SK-N-SH (cell line): ENCODE results near the gene PROX1. TPM values are rescaled to one million over a fixed set of nuclear protein-coding genes. Genes with fewer than 3 reads are reported as not detected.
A peak's percentile ranks its signal among the peaks of the same experiment; 100 is the strongest.

Source experiments
- CTCF ChIA-PET: fragments of 300-600, 350-600 bp; formaldehyde crosslinking; extraction: SDS; loops from one replicate; lab custom pipeline; 2021; lab: Yijun Ruan, JAX
- POLR2A ChIA-PET: fragments of 350-600 bp; sonication (Branson Sonifier 250); formaldehyde crosslinking; extraction: SDS; loops from one replicate; lab custom pipeline; 2020; ENCODE audit warnings: antibody characterized with exemption, inconsistent platforms; lab: Yijun Ruan, JAX
- DNase-seq: peaks from one replicate; pipeline ENCODE4 v3.0.0; 2012
- H2AFZ ChIP-seq: fragments of 200-600 bp; sonication (generic); 2 replicates; pipeline ENCODE4 v1.8.1; 2016; ENCODE audit warnings: antibody characterized with exemption, mild to moderate bottlenecking, low read depth
- H3F3A ChIP-seq: fragments of 200-600 bp; sonication (generic); replicated peaks from 2 replicates; pipeline ENCODE3; 2016; ENCODE audit warnings: antibody characterized with exemption, mild to moderate bottlenecking; ENCODE audit not compliant: insufficient read depth
- H3K27ac ChIP-seq, 2 experiments: fragments of 200-500 bp in 1 of 2; fragments of 200-600 bp in 1 of 2; sonication (Bioruptor generic) in 1 of 2; sonication (generic), shearing (Covaris generic) in 1 of 2; 2 replicates each; pipeline versions ENCODE4 v1.5.1 to v1.6.1; 2014 to 2016; ENCODE audit warnings: low read depth in 2 of 2, inconsistent platforms in 1 of 2, low read length in 1 of 2, mild to moderate bottlenecking in 1 of 2, mixed read lengths in 1 of 2
- H3K27me3 ChIP-seq: fragments of 200-600 bp; sonication (generic), shearing (Covaris generic); 2 replicates; pipeline ENCODE4 v1.6.1; 2016; ENCODE audit warnings: mixed run types; ENCODE audit not compliant: insufficient read depth
- H3K36me3 ChIP-seq, 2 experiments: fragments of 200-500 bp in 1 of 2; fragments of 200-600 bp in 1 of 2; sonication (Bioruptor generic) in 1 of 2; sonication (generic) in 1 of 2; replicated peaks in 1 of 2; 2 replicates each; pipeline versions ENCODE3 to v1.5.1; 2014 to 2016; ENCODE audit warnings: low read length in 1 of 2, mild to moderate bottlenecking in 1 of 2; ENCODE audit not compliant: insufficient read depth in 2 of 2, control insufficient read depth in 1 of 2
- H3K4me1 ChIP-seq, 2 experiments: fragments of 200-500 bp in 1 of 2; fragments of 200-600 bp in 1 of 2; sonication (Bioruptor generic) in 1 of 2; sonication (generic), shearing (Covaris generic) in 1 of 2; 2 replicates each; pipeline versions ENCODE4 v1.5.1 to v1.6.1; 2014 to 2016; ENCODE audit warnings: low read depth in 1 of 2, low read length in 1 of 2, mixed run types in 1 of 2; ENCODE audit not compliant: insufficient read depth in 2 of 2, control insufficient read depth in 1 of 2
- H3K4me2 ChIP-seq: fragments of 200-600 bp; sonication (generic), shearing (Covaris generic); 2 replicates; pipeline ENCODE4 v1.6.1; 2017; ENCODE audit warnings: mixed run types
- H3K4me3 ChIP-seq, 2 experiments: fragments of 200-500 bp in 1 of 2; fragments of 200-600 bp in 1 of 2; sonication (Bioruptor generic) in 1 of 2; sonication (generic), shearing (Covaris generic) in 1 of 2; 2 replicates each; pipeline versions ENCODE4 v1.5.1 to v1.8.1; 2014 to 2016; ENCODE audit warnings: low read depth in 2 of 2, inconsistent platforms in 1 of 2, low read length in 1 of 2, mild to moderate bottlenecking in 1 of 2, mixed read lengths in 1 of 2, moderate library complexity in 1 of 2
- H3K79me2 ChIP-seq: fragments of 200-600 bp; sonication (generic); 2 replicates; pipeline ENCODE4 v1.8.1; 2017; ENCODE audit warnings: mild to moderate bottlenecking; ENCODE audit not compliant: insufficient read depth
- H3K9ac ChIP-seq: fragments of 200-600 bp; sonication (generic); 2 replicates; pipeline ENCODE4 v1.6.1; 2017; ENCODE audit warnings: mixed run types
- H3K9me2 ChIP-seq: fragments of 200-600 bp; sonication (generic); 2 replicates; pipeline ENCODE4 v1.6.1; 2017; ENCODE audit warnings: mixed run types
- H3K9me3 ChIP-seq: fragments of 200-600 bp; sonication (generic); 2 replicates; pipeline ENCODE4 v1.6.1; 2017; ENCODE audit warnings: mixed run types, mild to moderate bottlenecking, moderate library complexity
- H4K20me1 ChIP-seq: fragments of 200-600 bp; sonication (generic); 2 replicates; pipeline ENCODE4 v1.6.1; 2017; ENCODE audit warnings: mild to moderate bottlenecking, mixed run types; ENCODE audit not compliant: insufficient read depth
- CHD2 ChIP-seq: fragments of 150-350 bp; IDR thresholded peaks from 2 replicates; pipeline ENCODE4 v1.6.1; 2018; ENCODE audit warnings: low read length; ENCODE audit not compliant: partially characterized antibody
- ELF1 ChIP-seq: IDR thresholded peaks from 2 replicates; pipeline ENCODE4 v1.4.0; 2012
- EP300 ChIP-seq, 2 experiments: IDR thresholded peaks; 2 replicates each; pipeline versions ENCODE4 v1.4.0 to v1.6.1; 2012; ENCODE audit warnings: borderline replicate concordance in 1 of 2, low read depth in 1 of 2, low read length in 1 of 2
- EZH2phosphoT487 ChIP-seq: fragments of 200-600 bp; sonication (generic); IDR thresholded peaks from 2 replicates; pipeline ENCODE4 v1.6.1; 2017; ENCODE audit warnings: low read depth, mixed run types, mild to moderate bottlenecking, antibody characterized with exemption, moderate library complexity, borderline replicate concordance
- FOSL2 ChIP-seq: IDR thresholded peaks from 2 replicates; pipeline ENCODE4 v1.4.0; 2012; ENCODE audit warnings: low read depth, mild to moderate bottlenecking, moderate library complexity, borderline replicate concordance
- FOXJ3 ChIP-seq: sonication (generic); formaldehyde crosslinking; IDR thresholded peaks from 2 replicates; pipeline ENCODE4 v1.5.1; 2020; ENCODE audit warnings: mild to moderate bottlenecking, missing genetic modification reagents
- FOXM1 ChIP-seq: IDR thresholded peaks from 2 replicates; pipeline ENCODE4 v1.4.0; 2012; ENCODE audit warnings: low read depth, mild to moderate bottlenecking
- GABPA ChIP-seq: IDR thresholded peaks from 2 replicates; pipeline ENCODE4 v1.4.0; 2012; ENCODE audit warnings: low read depth, mild to moderate bottlenecking
- GATA2 ChIP-seq: sonication (generic); formaldehyde crosslinking; IDR thresholded peaks from 2 replicates; pipeline ENCODE4 v1.5.0; 2020; ENCODE audit warnings: mild to moderate bottlenecking, missing genetic modification reagents
- JUND ChIP-seq: IDR thresholded peaks from 2 replicates; pipeline ENCODE4 v1.4.0; 2012
- MAX ChIP-seq: IDR thresholded peaks from 2 replicates; pipeline ENCODE4 v1.4.0; 2012; ENCODE audit warnings: low read depth
- MXI1 ChIP-seq: IDR thresholded peaks from 2 replicates; pipeline ENCODE4 v1.6.1; 2012; ENCODE audit warnings: mild to moderate bottlenecking, low read depth, low read length, improper control_type of control experiment
- NFIC ChIP-seq: IDR thresholded peaks from 2 replicates; pipeline ENCODE4 v1.4.0; 2012; ENCODE audit warnings: borderline replicate concordance
- NRF1 ChIP-seq: IDR thresholded peaks from 2 replicates; pipeline ENCODE4 v1.6.1; 2012; ENCODE audit warnings: low read depth, mild to moderate bottlenecking, low read length
- PBX3 ChIP-seq: IDR thresholded peaks from 2 replicates; pipeline ENCODE4; 2012
- POLR2AphosphoS5 ChIP-seq: IDR thresholded peaks from 2 replicates; pipeline ENCODE4 v1.6.1; 2012; ENCODE audit warnings: low read depth, low read length
- RAD21 ChIP-seq: IDR thresholded peaks from 2 replicates; pipeline ENCODE4 v1.6.1; 2012; ENCODE audit warnings: mild to moderate bottlenecking, low read length
- RCOR1 ChIP-seq: fragments of 150-350 bp; IDR thresholded peaks from 2 replicates; pipeline ENCODE4 v1.6.1; 2017; ENCODE audit warnings: antibody characterized with exemption, low read length
- SIN3A ChIP-seq: IDR thresholded peaks from 2 replicates; pipeline ENCODE4 v1.6.1; 2012; ENCODE audit warnings: low read depth, mild to moderate bottlenecking, low read length, moderate library complexity, borderline replicate concordance
- SMC3 ChIP-seq: IDR thresholded peaks from 2 replicates; pipeline ENCODE4 v1.6.1; 2012; ENCODE audit warnings: low read depth, low read length, improper control_type of control experiment
- TCF12 ChIP-seq: IDR thresholded peaks from 2 replicates; pipeline ENCODE4 v1.4.0; 2012
- TEAD4 ChIP-seq: IDR thresholded peaks from 2 replicates; pipeline ENCODE4 v1.4.0; 2012; ENCODE audit warnings: mild to moderate bottlenecking, borderline replicate concordance; ENCODE audit not compliant: insufficient read depth
- USF2 ChIP-seq: fragments of 150-350 bp; IDR thresholded peaks from 2 replicates; pipeline ENCODE4 v1.6.1; 2017; ENCODE audit warnings: antibody characterized with exemption, low read length, low read depth, borderline replicate concordance
- YY1 ChIP-seq: IDR thresholded peaks from 2 replicates; pipeline ENCODE4 v1.4.0; 2012; ENCODE audit warnings: low read depth, mild to moderate bottlenecking
- ZBTB33 ChIP-seq: IDR thresholded peaks from 2 replicates; pipeline ENCODE4 v1.4.0; 2012; ENCODE audit warnings: low read depth, borderline replicate concordance
- WGBS: methylation state at CpG from one replicate; pipeline ENCODE4 v1.1.6; 2017; ENCODE audit warnings: low lambda C conversion rate; 5-methylcytosine and 5-hydroxymethylcytosine counted together
- polyA plus RNA-seq, 3 experiments: library from polyadenylated mRNA; depleted of rRNA; stranded (reverse); fragments of >200 nt; gene quantifications; 2 replicates each; pipeline ENCODE4 v1.2.3, GENCODE V29; 2012
- TF ChIP-seq, protein P1 (sequence below): fragments of 200-600 bp; sonication (generic); IDR thresholded peaks from 2 replicates; pipeline ENCODE4 v1.6.1; 2017; ENCODE audit warnings: antibody characterized with exemption, mild to moderate bottlenecking, moderate library complexity
- TF ChIP-seq, protein P2 (sequence below): IDR thresholded peaks from 2 replicates; pipeline ENCODE4 v1.4.0; 2012; ENCODE audit warnings: low read depth, borderline replicate concordance

PROX1 gene
- polyA plus RNA-seq, 1 of the 3 experiments (the other 2 are of a cell fraction) = 0.25 TPM

GRCh38 chr1:214009423-214010196 is 21.8 kb downstream of the PROX1 start:
- Histone ChIP-seq H3K36me3 (peaks cover 0 to 17% of the 10 kb centered on the region in 2 experiments), H3F3A (no peaks in the 10 kb centered on the region), H3K79me2 (no peaks in the 10 kb centered on the region), H4K20me1 (no peaks in the 10 kb centered on the region), H3K4me2 (no peak overlapping the region), H3K27ac (peak overlapping the region; percentile 11 to 100; a peak in 3 of 4 replicates), H3K9me2 (no peaks in the 10 kb centered on the region), H2AFZ (no peak overlapping the region), H3K4me1 (peaks cover 0 to 50% of the 10 kb centered on the region in 2 experiments; a peak in 2 of 4 replicates), H3K9me3 (no peaks in the 10 kb centered on the region), H3K9ac (no peak overlapping the region), H3K27me3 (no peaks in the 10 kb centered on the region), H3K4me3 (no peak overlapping the region)
- POLR2A ChIA-PET = interaction anchor here (1.1 to 2.7 kb wide), 4 partner anchors 15 to 22 kb away, joined by 3 to 15 read pairs (median 5); partner anchors contain the start of gene PROX1
- CTCF ChIA-PET = interaction anchor here (1.2 to 3.2 kb wide), 5 partner anchors 10 to 114 kb away, joined by 3 to 12 read pairs (median 4); no protein-coding TSS in a partner anchor
- peak; percentile 43 for DNase-seq
- 33% methylated on average over 14 of the region's 14 CpGs for WGBS
- TF ChIP-seq RAD21 (peak; percentile 17), YY1 (no peak), ZBTB33 (no peak), PBX3 (no peak), CHD2 (peak; percentile 68), JUND (no peak), FOXM1 (no peak), NRF1 (no peak), MXI1 (peak; percentile 30), SMC3 (no peak), MAX (no peak), USF2 (no peak), TCF12 (peak; percentile 61), GATA2 (CRISPR knock-in tag) (peak; percentile 89), POLR2AphosphoS5 (peak; percentile 27; the same call in 1 of the 2 replicates), FOSL2 (no peak), RCOR1 (peak; percentile 86), EP300 (IDR thresholded peaks at IDR 0.05; ENCODE audit: borderline replicate concordance in 1 of 2, low read depth in 1 of 2, low read length in 1 of 2) (peak in 1 of 2 experiments; percentile 98; a peak in 2 of 4 replicates), GABPA (no peak), EZH2phosphoT487 (no peak), FOXJ3 (CRISPR knock-in tag) (peak; percentile 86), SIN3A (no peak), NFIC (no peak), ELF1 (no peak), TEAD4 (peak; percentile 40; the same call in 1 of the 2 replicates)
- TF ChIP-seq, protein P1, sequence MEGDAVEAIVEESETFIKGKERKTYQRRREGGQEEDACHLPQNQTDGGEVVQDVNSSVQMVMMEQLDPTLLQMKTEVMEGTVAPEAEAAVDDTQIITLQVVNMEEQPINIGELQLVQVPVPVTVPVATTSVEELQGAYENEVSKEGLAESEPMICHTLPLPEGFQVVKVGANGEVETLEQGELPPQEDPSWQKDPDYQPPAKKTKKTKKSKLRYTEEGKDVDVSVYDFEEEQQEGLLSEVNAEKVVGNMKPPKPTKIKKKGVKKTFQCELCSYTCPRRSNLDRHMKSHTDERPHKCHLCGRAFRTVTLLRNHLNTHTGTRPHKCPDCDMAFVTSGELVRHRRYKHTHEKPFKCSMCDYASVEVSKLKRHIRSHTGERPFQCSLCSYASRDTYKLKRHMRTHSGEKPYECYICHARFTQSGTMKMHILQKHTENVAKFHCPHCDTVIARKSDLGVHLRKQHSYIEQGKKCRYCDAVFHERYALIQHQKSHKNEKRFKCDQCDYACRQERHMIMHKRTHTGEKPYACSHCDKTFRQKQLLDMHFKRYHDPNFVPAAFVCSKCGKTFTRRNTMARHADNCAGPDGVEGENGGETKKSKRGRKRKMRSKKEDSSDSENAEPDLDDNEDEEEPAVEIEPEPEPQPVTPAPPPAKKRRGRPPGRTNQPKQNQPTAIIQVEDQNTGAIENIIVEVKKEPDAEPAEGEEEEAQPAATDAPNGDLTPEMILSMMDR = no peak
- TF ChIP-seq, protein P2, sequence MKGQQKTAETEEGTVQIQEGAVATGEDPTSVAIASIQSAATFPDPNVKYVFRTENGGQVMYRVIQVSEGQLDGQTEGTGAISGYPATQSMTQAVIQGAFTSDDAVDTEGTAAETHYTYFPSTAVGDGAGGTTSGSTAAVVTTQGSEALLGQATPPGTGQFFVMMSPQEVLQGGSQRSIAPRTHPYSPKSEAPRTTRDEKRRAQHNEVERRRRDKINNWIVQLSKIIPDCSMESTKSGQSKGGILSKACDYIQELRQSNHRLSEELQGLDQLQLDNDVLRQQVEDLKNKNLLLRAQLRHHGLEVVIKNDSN = no peak
